Dermis blood vessel endothelial cell (primary cell): ENCODE results near the gene CDC42BPA. TPM values are rescaled to one million over a fixed set of nuclear protein-coding genes. Genes with fewer than 3 reads are reported as not detected.
"Not testable (repeated sequence)": the region's sequence is repeated elsewhere in the genome, so short reads cannot be mapped to it uniquely, and the experiment has no call there.

Source experiments
- DNase-seq: peaks from one replicate; pipeline ENCODE4 v3.0.0; 2010
- total RNA-seq: library from RNA; depleted of rRNA; stranded (reverse); fragments of >200 nt; gene quantifications from 2 replicates; pipeline ENCODE4 v1.2.3, GENCODE V29; 2014

CDC42BPA gene
- total RNA-seq, 1 donor from 2014 or later: 105 TPM

DNA sequence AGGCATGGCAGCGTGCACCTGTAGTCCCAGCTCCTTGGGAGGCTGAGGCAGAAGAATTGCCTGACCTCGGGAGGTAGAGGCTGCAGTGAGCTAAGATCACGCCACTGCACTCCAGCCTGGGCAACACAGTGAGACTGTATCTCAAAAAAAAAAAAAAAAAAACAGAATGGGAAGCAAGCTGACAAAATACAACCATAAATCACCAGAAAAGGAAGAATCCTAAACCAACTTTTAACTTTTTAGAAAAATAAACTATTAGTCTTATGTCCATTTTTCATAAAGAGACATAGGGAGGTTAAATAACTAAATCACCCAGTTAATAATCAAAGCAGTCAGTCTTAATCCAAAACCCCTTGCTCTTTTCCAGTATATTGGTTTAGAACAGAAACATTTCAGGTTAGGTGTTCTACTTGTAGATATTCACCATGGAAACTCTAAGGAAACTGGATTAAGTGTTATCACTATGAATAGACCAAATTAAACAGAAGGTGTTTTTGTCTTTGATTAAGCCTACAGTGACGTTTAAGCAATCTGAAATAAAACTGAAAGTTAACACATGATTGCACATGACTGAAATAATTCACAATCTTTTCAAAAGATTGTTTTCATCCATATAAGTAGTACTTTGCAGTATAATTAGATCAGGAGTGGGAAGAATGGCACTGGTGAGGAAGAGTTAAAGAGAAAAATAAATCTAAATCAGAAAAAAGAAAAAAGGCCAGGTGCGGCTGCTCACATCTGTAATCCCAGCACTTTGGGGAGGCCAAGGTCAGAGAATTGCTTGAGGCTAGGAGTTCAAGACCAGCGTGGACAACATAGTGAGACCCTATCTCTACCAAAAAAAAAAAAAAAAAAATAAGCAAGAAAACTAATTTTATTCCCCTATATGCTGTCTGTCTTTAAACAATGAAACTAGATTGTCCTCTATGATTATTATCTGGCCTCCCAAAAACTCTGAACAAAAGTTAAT lies 9.6 kb downstream of the CDC42BPA start:
- DNase-seq: no peak

DNA sequence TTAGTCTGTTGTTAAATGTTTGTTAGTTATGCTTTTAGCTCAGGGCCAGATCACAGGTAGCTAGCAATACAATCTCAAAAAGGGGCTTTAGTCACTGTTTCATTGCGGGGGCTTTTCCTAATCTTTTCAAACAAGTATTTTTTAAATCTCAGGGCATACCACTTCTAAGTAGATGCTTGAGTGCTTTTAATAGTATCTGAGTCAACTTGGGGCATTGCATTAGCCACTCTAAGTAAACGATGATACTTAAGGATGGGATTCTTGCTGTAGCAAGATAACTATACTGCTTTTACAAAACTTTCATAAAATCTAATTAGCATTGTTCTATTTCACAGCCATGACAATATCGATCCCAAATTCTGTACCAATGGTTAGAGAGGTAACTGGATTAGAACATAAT lies 11.6 kb downstream of the CDC42BPA start:
- no peak for DNase-seq

DNA sequence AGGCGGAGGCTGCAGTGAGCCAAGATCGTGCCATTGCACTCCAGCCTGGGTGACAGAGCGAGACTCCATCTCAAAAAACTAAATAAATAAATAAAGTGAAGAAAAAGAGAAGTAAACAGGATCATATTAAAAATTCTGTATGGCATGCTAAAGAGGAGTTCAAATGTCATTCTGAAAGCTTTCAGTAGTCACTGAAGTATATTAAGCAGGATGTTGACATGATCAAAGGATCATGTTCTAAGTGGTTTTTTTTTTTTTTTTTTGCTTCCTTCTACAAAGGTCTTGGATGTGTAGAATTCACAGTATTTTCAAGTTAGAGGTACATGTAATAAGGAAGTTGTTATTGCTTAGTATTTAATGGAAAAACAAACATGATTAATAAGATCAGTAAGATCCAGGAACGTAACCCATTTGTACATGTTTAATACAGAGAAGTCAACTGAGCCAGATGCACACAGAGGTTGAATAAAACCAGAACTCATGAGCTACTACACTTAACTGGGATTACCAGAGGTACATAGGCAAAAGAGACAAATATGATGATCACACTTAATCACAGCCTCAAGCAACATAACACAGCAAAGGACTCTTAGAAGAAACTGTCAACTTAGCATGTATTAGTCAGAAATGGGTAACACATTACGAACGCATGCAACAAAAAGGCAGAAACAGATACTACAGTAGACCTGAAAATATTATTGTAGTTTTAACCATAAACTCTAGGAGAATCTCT lies 12.2 kb downstream of the CDC42BPA start:
- DNase-seq: no peak

DNA sequence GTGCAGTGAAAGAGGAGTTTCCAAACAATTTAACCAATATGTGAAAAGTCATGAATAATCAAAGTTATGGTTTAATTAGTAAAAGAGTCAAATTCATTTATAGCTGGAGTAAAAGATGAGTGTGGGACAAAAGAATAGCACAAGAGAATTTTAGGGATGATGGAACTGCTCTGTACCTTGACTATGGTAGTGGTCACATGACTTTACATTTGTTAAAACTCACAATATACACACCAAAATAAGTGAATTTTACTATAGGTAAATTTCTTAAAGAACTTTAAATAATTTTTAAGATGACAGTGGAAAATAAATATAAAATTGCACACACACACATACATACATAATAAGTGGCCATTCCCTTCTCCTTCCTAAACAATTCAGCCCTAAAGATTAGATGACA lies 13.6 kb downstream of the CDC42BPA start:
- DNase-seq: no peak

DNA sequence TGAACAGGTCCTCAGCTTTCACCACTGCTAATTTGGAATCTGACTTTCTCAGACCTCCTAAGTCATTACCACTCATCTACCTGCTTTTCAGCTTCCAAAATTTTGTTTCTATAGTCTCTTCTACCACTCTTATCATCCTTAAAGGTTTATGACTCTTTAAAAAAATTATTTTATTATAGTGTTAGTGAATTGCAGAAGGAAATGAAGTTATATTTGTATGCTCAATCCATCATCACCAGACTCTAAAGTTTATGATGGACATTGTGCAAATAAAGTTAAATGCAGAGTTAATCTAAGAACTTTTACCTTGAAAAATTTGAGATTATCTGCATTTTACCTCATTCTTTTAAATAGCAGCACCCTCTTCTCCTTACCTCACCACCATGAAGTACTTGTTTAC lies 14.6 kb downstream of the CDC42BPA start:
- no peak for DNase-seq

DNA sequence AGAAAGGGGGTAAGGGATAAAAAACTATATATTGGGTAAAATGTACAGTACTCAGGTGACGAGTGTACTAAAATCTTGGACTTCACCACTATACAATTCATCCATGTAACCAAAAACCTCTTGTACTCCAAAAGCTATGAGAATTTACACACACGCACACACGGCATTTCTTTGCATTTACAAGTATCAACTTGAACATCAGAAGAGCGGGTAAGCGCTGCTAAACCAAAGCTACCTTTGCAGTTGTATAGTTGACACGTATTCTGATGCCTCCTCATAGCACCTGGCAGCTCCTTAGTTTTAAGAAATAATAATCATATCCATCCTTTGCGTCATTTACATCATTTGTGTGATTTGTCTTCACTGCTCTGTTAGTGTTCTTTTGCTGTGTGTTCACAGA lies 17.6 kb downstream of the CDC42BPA start:
- no peak for DNase-seq

DNA sequence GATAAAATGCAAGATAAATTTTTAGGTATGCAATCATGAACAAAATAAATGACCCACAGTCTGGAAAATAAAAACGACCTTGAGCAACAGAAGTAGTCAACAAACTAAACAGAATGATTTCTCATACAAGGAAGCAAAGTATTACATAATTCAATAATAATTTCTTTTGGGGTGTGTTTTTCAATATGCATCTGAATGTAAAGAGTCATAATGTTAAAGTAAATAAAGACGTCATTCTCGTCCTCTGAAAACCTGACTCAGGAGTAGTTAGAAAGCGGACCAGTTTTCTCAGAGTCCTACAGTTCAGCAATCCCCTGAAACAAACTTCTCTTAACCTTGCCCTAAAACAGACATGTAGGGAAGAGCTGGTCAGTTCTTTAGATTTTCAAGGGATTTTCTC lies 18.6 kb downstream of the CDC42BPA start:
- peak; percentile 63 for DNase-seq

DNA sequence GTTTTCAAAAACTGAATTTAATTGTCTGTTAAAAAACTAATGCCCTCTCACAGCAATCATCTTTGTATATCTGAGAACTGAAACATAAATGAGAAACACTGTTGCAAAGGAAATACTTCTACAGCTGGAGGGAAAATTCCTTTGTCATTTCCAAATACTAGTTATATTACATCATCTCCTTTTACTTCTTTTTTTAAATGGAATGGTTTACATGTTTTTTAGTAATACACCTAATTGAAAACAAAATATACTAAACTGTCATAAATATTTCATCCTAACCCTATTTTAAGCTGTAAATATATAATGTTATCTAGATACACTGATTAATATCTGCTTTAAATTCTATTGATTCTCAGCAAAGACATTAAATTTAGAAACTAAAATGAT lies 19.1 kb downstream of the CDC42BPA start:
- DNase-seq: peak; percentile 75

DNA sequence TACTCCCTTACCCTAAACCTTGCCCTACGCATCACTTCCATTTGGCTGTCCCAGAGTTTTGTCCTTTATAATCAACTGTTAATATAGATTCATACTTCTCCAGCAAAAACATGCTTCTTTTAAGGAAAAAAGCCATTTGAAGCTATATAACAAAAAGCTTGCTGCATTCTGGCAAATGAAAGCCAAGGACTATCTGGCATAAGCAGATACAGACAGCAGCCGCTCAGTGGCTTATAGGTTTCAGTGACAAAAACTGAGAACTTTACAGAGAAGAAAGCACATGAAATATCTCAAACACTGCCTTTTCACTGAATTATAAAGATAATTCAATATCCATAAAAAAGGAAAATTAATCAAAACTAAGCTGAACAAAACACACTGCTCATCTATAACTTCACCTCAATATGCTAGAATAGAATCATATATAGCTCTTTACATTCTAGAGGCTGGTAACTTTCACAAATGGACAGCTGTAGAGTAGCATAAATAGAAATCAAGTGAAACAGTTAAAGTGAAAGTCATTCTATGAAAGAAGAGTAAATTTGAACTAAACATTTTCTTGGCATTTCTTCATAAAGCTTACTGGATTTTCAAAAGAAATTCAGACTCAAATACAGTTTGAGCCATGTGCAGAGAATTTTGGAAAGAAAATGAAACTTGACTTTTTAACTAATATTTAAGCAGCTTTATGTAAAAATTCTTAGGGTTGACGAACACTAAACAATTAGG lies 19.6 kb downstream of the CDC42BPA start:
- DNase-seq: peak; percentile 31

DNA sequence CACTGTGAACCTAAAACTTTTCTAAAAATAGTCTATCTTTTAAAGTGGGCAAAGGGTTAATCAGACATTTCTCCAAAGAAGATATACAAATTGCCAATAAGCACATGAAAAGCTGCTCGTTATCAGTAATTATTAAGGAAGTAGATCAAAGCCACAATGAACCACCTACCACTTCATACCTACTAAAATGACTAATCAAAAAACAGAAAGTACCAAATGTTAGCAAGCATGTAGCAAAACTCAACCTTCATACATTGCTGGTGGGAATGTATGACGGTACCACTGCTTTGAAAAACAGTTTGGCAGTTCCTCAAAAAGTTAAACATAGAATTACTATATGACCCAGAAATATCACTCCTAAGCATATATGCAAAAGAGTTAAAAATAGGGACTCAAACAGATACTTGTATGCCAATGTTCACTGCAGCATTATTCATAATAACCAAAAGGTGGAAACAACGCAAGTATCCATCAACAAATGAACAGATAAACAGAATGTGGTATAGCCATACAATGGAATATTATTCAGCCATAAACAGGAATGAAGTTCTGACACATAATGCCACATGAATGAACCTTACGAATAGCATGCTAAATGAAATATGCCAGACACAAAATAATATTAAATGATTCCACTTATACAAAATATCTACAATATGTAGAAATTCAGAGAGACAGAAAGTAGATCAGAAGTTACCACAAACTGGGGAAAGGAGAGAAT lies 21.1 kb downstream of the CDC42BPA start:
- no peak for DNase-seq

DNA sequence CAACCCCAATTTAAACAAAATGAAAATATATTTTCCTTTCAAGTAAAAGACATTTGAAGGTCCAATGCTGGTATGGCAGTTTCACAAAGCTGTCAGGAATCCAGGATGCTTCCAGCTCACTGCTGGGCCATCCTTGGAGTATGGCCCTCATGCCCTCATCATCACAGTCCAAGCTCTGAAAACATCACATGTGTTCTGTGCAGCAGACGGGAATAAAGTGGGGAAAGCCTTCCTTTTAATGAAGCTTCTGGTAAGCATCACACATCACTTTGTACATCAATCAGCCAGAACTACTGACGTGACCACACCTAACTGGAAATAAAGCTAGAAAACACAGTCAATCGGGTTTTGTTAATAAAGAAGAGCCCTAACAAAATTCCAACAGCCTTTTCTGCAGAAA lies 22.7 kb downstream of the CDC42BPA start:
- no peak for DNase-seq

DNA sequence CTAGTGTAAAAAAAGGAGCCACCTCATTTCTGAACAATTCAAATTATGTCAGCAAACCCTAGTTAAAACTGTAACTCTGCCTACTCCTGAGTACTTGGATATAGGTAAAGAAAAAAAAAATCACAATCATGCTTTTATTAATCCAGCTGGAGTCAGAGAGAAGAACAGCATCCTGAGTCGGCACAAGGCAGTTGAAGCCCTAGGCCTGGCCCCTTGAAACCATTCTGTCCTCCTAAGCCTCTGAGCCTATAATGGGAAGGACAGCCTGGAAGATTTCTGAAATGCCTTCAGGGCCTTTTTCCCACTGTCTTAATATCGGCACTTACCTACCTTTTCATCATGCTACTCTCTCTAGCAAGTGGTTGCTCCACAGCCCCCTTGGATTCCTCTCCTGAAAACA lies 32.5 kb downstream of the CDC42BPA start:
- DNase-seq: no peak

DNA sequence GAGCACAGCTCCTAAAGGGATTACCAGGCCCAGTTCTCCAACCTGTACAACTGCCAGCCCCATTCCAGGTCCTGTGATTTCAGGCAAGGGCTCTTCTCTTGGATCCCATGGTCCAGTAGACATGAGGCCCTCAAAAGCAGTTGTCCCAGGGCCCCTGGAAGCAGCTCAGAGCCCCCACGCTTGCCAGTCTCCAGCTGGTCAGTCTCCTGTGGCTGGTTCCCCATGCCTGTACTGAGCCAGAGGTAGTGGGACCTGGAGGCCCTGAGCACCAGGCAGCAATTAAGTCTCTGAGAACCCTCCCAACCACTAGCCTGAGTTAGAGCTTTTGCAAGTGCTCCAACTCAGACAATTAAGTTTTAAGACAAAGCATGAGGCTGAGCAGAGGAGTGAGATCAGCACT lies 36.9 kb downstream of the CDC42BPA start:
- DNase-seq: no peak

DNA sequence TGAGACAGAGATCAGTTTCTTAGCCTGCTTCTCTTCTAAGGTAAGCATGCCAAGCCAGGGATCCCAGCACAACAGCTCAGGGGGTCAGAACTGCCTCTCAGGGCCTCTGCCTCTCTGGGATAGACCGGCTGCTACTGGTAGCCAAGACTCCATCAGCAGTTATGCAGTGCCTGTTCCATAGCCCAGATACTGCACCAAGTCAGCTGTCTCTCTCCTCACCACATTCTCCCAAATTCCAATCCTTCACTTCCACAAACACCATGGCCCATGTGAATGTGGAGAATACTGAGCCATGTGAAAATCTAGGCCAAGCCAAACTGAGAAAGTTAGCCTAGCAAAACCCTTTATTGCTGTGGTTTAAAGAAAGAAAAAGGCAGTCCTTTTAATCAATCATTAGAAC lies 37.5 kb downstream of the CDC42BPA start:
- DNase-seq: no peak

DNA sequence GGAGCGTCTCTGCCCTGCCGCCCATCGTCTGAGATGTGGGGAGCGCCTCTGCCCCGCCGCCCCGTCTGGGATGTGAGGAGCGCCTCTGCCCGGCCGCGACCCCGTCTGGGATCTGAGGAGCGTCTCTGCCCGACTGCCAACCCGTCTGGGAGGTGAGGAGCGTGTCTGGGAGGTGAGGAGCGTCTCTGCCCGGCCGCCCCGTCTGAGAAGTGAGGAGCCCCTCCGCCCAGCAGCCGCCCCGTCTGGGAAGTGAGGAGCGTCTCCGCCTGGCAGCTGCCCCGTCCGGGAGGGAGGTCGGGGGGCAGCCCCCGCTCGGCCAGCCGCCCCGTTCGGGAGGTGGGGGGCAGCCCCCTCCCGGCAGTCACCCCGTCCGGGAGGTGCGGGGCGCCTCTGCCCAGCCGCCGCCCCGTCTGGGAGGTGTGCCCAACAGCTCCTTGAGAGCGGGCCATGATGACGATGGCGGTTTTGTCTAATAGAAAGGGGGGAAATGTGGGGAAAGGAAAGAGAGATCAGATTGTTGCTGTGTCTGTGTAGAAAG lies 42.1 kb downstream of the CDC42BPA start:
- DNase-seq: not testable (repeated sequence)

DNA sequence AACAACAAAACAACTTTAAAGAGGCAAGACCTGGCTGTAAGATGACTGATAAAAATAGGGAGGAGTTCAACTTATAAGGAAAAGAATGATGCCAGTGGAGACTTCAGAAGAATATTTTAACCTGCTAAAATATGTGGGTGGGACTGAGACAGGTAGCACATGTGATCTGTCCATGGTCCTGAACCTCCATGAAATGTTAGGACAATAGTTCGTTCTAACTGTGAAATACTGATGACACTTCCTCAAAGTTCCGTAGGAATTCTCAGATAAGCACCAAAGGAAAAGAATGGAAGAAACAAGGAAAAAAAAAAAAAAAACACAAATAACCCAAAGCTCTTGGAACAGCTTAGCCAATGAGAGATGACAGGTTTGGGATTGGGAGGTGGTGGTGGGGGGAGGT lies 44.7 kb downstream of the CDC42BPA start:
- peak; percentile 55 for DNase-seq

DNA sequence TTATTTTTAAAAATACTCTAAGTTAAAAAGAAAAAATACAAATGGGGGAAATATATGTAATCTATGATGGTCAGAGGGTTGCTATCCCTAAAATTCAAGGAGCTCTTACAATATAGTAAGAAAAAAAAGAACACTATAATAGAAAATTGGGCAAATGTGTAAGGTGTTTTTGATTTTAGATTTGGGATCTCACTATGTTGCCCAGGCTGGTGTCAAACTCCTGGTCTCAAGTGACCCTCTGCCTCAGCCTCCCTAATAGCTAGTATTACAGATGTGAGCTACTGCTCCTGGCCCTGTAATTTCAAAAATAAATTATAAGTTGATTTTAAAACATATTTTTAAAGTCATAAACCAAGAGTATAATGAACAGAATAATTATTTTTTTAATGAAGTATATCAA lies 45.9 kb downstream of the CDC42BPA start:
- DNase-seq: no peak

DNA sequence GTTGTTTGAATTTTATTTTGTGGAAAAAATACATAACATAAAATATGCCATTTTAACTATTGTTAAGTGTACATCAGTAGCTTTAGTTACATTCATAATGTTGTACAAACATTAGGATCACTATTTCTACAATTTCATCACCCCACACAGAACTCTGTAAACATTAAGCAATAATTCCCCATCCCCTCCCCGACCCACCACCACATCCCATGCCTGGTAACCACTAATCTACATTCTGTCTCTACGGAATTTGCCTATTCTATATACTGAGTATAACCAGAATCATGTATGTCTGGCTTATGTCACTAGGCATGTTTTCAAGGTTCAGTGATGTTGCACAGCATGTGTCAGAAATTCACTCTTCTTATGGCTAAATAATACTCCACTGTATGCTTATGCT lies 47.7 kb downstream of the CDC42BPA start:
- DNase-seq: no peak

DNA sequence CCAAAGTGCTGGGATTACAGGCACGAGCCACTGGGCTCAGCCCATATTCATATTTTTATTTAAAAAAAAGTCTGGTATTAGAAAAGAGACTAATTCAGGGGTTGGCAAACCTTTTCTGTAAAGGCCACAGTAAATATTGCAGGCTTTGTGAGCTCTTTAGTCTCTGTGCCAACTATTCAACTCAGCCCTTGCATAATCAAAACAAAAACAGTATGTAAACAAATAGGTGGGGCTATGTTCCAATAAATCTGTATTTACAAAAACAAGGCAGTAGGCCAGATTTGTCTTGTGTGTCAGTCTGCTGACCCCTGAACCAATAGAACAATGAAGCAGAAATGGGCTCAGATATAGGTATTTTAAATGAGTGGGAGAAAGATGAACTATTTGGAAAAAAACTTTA lies 49.3 kb downstream of the CDC42BPA start:
- DNase-seq: no peak

DNA sequence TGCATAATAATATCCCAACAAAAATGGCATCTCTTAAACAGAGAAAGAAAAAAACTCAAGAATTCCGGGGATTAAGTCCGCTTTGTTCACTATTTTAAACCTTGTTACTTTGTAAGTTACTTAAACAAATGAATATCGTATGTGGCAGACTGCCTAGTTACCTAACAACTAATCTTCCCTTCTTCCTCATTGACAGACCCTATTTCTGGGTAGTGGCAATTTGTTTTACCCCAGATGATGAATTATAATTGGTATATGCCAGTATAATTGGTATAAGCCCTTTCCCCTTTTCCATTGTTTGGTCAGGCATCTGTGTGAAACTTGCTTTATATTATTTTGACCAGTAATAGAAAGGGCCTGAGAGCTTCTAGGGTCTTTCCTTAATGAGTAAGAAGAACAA lies 52.4 kb downstream of the CDC42BPA start:
- DNase-seq: no peak

DNA sequence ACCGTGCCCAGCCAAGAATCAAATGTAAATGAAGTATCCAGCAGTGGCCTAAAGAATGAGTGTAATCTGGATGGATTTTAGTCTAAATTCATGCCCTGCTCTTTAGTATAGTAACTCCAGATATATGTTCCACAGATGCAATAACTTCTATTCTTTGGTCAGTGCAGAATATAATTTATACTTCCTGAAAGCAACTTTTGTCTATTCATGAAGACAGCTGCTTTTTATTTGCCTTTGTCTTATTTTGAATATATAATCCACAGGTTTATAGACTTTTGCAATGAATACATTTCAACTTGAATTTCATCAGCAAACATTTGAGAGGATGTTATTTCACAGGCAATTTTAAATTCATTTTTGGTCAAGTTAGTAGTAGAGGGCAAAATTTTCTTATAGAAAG lies 54.4 kb downstream of the CDC42BPA start:
- no peak for DNase-seq

DNA sequence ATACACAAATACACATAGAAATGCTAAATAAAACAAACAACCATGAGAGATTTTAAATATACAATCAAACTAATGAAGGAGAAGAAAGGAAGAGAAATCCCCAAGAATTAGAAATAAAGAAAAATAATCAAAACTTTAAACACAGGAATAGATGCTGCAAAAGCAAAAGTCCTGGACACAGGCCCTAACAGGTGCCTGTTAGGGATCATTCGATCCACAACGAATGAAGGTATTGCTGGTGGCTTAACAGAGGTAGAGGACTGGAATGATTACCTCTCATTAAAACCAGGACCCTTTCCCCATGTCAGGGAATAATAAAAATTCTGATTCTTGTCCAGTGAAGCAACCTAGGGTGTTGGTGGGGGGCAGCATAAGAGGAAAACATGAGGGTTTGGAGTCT lies 56.8 kb downstream of the CDC42BPA start:
- no peak for DNase-seq
